Upper lobe of right lung (tissue), 1 donor: ENCODE data around the gene SMIM32. TPM values are rescaled to one million over a fixed set of nuclear protein-coding genes. Genes with fewer than 3 reads are reported as not detected.

ENCODE experiments used
- ATAC-seq: fragments of 200-7000 bp; cut with Tn5 transposase; one replicate; pipeline ENCODE4 v1.9.1; 2020; ENCODE audit warnings: mild to moderate bottlenecking, moderate library complexity
- DNase-seq: peaks from one replicate; pipeline ENCODE4 v3.0.0-alpha.2; 2020
- H3K27ac ChIP-seq: fragments of 200-600 bp; one replicate; pipeline ENCODE4 v1.8.0; 2022
- H3K27me3 ChIP-seq: fragments of 200-600 bp; one replicate; pipeline ENCODE4 v1.8.0; 2022; ENCODE audit warnings: mild to moderate bottlenecking
- H3K36me3 ChIP-seq: fragments of 200-600 bp; one replicate; pipeline ENCODE4 v1.8.0; 2022
- H3K4me1 ChIP-seq: fragments of 200-600 bp; one replicate; pipeline ENCODE4 v1.8.0; 2022
- H3K4me3 ChIP-seq: fragments of 200-600 bp; one replicate; pipeline ENCODE4 v1.8.0; 2022; ENCODE audit warnings: mild to moderate bottlenecking
- H3K9me3 ChIP-seq: fragments of 200-600 bp; one replicate; pipeline ENCODE4 v1.8.0; 2022
- intact Hi-C: fragments of 100-400 bp; cut with DNase I; formaldehyde crosslinking; loops from one replicate; pipeline ENCODE4 v1.11.0; 2022
- total RNA-seq: library from RNA; stranded (reverse); fragmentation: NEBNext Ultra II Directional; extraction: Animal tissue kit (Norgen Biotek cat#: 25700); gene quantifications from one replicate; pipeline ENCODE4 v1.2.1, GENCODE V29; 2021
- TF ChIP-seq, protein P1 (sequence below): fragments of 200-600 bp; IDR thresholded peaks from one replicate; pipeline ENCODE4 v1.8.0; 2022; ENCODE audit warnings: antibody characterized with exemption
- donor health status: DM: no; HTN: yes; CAD: no; lungs with severe emphysema.

The SMIM32 gene
- total RNA-seq, 1 donor from 2014 or later, result not detected

DNA sequence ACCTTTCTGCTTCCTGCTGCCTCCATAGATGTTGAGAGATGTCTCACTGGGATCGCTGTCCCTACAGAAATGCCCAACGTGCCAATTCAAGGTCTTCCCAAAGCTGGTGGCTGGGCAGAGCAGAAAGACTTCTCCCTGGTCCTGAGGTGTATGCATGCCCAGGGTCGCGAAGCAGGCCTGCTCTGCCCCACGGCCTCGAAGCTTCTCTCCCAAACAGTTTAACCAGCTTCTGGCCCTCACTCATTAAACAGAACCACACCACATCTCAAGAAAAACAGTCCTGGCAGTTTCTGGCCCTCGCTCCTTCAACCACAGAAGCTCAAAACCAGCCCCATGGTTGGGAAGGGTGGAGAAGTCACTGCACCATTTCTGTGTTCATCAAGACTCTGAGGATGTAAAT, 14.7 kb upstream of the SMIM32 start:
- no peak for DNase-seq
- Histone ChIP-seq H3K9me3 (no peaks in the 10 kb centered on the region), H3K27me3 (peaks cover 7% of the 10 kb centered on the region), H3K36me3 (no peaks in the 10 kb centered on the region), H3K4me3 (no peak overlapping the region), H3K27ac (no peak overlapping the region), H3K4me1 (no peaks in the 10 kb centered on the region)
- ATAC-seq, result no peak
- intact Hi-C loops, result no loop called here
- TF ChIP-seq, protein P1, sequence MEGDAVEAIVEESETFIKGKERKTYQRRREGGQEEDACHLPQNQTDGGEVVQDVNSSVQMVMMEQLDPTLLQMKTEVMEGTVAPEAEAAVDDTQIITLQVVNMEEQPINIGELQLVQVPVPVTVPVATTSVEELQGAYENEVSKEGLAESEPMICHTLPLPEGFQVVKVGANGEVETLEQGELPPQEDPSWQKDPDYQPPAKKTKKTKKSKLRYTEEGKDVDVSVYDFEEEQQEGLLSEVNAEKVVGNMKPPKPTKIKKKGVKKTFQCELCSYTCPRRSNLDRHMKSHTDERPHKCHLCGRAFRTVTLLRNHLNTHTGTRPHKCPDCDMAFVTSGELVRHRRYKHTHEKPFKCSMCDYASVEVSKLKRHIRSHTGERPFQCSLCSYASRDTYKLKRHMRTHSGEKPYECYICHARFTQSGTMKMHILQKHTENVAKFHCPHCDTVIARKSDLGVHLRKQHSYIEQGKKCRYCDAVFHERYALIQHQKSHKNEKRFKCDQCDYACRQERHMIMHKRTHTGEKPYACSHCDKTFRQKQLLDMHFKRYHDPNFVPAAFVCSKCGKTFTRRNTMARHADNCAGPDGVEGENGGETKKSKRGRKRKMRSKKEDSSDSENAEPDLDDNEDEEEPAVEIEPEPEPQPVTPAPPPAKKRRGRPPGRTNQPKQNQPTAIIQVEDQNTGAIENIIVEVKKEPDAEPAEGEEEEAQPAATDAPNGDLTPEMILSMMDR, result no peak

DNA sequence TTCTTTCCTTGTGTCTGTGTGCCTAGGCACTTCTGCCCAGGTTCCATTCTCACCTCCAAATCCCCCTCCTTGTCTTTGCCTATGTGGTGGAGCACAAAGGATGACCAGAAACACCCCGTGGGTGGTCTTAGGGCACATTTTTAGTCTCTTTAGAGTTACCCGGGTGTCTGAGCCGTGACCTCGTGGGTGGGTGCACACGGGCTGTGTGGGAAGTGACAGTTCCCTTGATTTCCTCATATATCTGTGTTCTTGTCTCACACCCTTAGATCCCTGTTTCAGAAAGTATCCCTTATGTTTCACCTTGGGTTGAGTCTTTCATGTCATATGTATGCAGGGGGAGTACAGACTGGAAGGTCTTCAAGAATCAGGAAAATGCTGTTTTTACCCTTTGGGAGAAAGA, 13.4 kb upstream of the SMIM32 start:
- no peaks in the 10 kb centered on the region for H3K4me1 ChIP-seq
- no peak overlapping the region for H3K4me3 ChIP-seq
- DNase-seq, result peak; percentile 17
- no peak overlapping the region for H3K27ac ChIP-seq
- no peak for ATAC-seq
- no peaks in the 10 kb centered on the region for H3K9me3 ChIP-seq
- intact Hi-C loops, result no loop called here
- TF ChIP-seq, protein P1, result no peak
- no peaks in the 10 kb centered on the region for H3K36me3 ChIP-seq
- no peaks in the 10 kb centered on the region for H3K27me3 ChIP-seq

DNA sequence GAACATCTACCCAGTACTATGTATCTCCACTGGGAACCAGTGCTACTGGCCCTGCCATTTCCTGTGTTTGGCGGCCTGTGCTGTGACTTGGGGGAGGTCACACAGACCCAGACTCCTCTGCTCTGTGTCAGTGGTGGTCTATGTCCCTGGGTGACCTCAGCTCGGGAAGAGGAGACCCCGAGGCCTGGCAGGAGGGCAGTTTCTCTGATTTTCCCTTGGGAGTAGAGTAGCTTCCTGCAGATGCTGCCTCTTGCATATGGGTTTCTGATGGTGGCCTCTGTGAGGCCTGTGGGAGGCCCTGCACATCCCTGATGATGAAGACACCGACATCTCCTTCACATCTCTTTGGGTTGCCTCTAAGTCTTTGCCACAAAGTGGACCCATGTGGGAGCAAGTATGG, 13.0 kb upstream of the SMIM32 start:
- TF ChIP-seq, protein P1, result no peak
- intact Hi-C loops, result no loop called here
- no peak for ATAC-seq

DNA sequence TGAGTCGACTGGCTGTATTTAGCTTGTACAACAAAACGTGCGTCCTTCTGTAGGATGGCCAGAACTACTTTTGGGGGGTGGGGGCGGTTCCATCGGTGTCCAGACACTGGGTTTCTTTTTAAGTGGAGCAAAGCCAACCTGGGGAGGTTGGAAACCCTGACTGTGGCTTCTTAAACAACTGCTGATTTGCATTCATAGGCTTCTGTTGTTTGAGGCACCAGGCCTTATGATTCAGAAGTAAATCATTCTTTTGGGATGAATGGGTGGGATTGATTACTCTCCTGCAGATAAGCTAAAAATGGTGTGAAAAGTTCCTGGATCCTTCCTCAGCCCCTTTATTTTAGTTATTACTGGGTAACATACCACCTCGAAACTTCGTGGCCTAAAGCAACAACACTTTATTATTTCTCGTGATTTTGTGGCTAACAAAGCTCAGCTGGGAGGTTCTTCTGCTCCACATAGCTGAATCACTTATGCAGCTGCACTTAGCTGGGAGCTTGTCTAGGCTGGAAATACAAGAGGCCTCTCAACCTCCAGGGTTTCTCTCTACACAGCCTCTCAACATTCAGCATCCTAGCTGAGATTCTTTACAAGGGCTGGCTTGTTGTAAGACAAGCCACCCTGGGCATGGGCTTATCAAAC, 12.2 kb upstream of the SMIM32 start:
- Histone ChIP-seq H3K27ac (no peak overlapping the region), H3K9me3 (no peaks in the 10 kb centered on the region), H3K4me3 (no peak overlapping the region), H3K36me3 (no peaks in the 10 kb centered on the region), H3K27me3 (no peaks in the 10 kb centered on the region), H3K4me1 (no peaks in the 10 kb centered on the region)
- intact Hi-C loops, result no loop called here
- TF ChIP-seq, protein P1, result no peak
- DNase-seq (peak; percentile 17), ATAC-seq (no peak)

More for the DNA sequence above, 13.0 kb upstream of the SMIM32 start:
- no peak overlapping the region for H3K4me3 ChIP-seq
- H3K36me3 ChIP-seq, result no peaks in the 10 kb centered on the region
- H3K27ac ChIP-seq, result no peak overlapping the region
- peak; percentile 21 for DNase-seq
- no peaks in the 10 kb centered on the region for H3K9me3 ChIP-seq
- no peaks in the 10 kb centered on the region for H3K4me1 ChIP-seq
- no peaks in the 10 kb centered on the region for H3K27me3 ChIP-seq

DNA sequence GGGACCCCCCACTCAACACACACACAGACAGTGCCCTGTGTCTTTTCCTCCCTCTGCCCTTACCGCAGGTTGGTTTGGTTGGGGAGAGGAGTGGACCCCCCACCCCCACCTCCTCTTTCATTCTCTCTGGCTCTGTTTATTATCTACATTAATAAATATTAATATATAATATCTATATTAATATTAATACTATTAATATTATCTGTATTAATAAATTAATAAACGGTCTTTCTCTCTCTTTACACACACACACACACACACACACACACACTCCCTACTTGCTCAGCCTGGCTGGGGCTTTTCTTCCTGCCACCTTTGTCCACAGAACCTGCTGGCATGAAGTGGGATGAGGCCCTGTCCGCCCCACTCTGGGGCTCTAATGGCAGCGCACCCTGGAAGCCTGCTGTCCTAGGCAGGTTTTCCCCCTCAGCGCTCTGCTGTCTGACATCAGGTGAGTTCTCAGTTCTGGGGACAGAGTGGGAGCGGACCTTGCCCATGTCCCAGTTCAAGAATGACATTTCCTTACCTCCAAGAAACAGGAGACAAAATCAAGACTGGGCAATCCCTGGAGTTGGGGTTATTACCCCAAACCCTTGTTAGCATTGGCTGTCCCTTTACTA, 10.5 kb upstream of the SMIM32 start:
- Histone ChIP-seq H3K27me3 (no peaks in the 10 kb centered on the region), H3K27ac (no peak overlapping the region), H3K4me1 (no peaks in the 10 kb centered on the region), H3K36me3 (no peaks in the 10 kb centered on the region), H3K4me3 (no peak overlapping the region), H3K9me3 (no peaks in the 10 kb centered on the region)
- intact Hi-C loops, result no loop called here
- ATAC-seq (no peak), DNase-seq (peak; percentile 27)
- TF ChIP-seq, protein P1, result no peak
